ENCODE data around the gene ZNF512B.

Gene ZNF512B

GRCh38 chr20:63982937-63983336, 13.2 kb upstream of the ZNF512B start:
- TF ChIP-seq CTCF (IDR thresholded peaks at IDR 0.05; ENCODE audit: low read depth, low read length) (no peak), EZH2phosphoT487 (IDR thresholded peaks at IDR 0.05; ENCODE audit: low read depth) (no peak)
- Histone ChIP-seq H3K4me1 (ENCODE audit: low read length) (peaks cover 22% of the 10 kb centered on the region), H3K27me3 (ENCODE audit: low read depth, low read length) (no peaks in the 10 kb centered on the region), H3K27ac (ENCODE audit: low read length) (no peak overlapping the region), H4K20me1 (ENCODE audit: insufficient read depth, low read length) (peaks cover 7% of the 10 kb centered on the region; the same call in 1 of the 2 replicates), H3K9me3 (ENCODE audit: insufficient read depth, low read length) (no peaks in the 10 kb centered on the region), H2AFZ (ENCODE audit: low read depth, low read length) (no peak overlapping the region), H3K4me2 (ENCODE audit: low read length) (no peak overlapping the region), H3K9ac (ENCODE audit: low read length) (no peak overlapping the region), H3K79me2 (ENCODE audit: low read length) (peaks cover 51% of the 10 kb centered on the region), H3K4me3 (ENCODE audit: low read length) (no peak overlapping the region), H3K36me3 (replicated peaks; ENCODE audit: low read depth, low read length) (peaks cover 27% of the 10 kb centered on the region)

GRCh38 chr20:63980806-63981728, 11.3 kb upstream of the ZNF512B start, which contains the start of gene PRPF6:
TSS of gene PRPF6 (plus strand) at chr20:63981132. CDS start at chr20:63981246, 114 bp downstream.
- TF ChIP-seq EZH2phosphoT487 (IDR thresholded peaks at IDR 0.05; ENCODE audit: low read depth) = no peak
- TF ChIP-seq CTCF (IDR thresholded peaks at IDR 0.05; ENCODE audit: low read depth, low read length) = peak; percentile 88
- H3K4me3 ChIP-seq (ENCODE audit: low read length) = peak within 1 kb of the TSS; percentile 91
- H3K9ac ChIP-seq (ENCODE audit: low read length) = peak within 1 kb of the TSS; percentile 91
- H3K9me3 ChIP-seq (ENCODE audit: insufficient read depth, low read length) = no peaks in the 10 kb centered on the region
- peak within 1 kb of the TSS; percentile 99 for H3K4me2 ChIP-seq (ENCODE audit: low read length)
- peaks cover 10% of the 10 kb centered on the region; the same call in 1 of the 2 replicates for H4K20me1 ChIP-seq (ENCODE audit: insufficient read depth, low read length)
- peak within 1 kb of the TSS; percentile 64; the same call in 1 of the 2 replicates for H2AFZ ChIP-seq (ENCODE audit: low read depth, low read length)
- H3K79me2 ChIP-seq (ENCODE audit: low read length) = peaks cover 57% of the 10 kb centered on the region
- H3K4me1 ChIP-seq (ENCODE audit: low read length) = peaks cover 29% of the 10 kb centered on the region
- H3K27ac ChIP-seq (ENCODE audit: low read length) = peak within 1 kb of the TSS; percentile 93
- peaks cover 32% of the 10 kb centered on the region for H3K36me3 ChIP-seq (replicated peaks; ENCODE audit: low read depth, low read length)
- H3K27me3 ChIP-seq (ENCODE audit: low read depth, low read length) = no peaks in the 10 kb centered on the region

- peak overlapping the region; percentile 93 for H3K27ac ChIP-seq (ENCODE audit: low read length)
- H3K27me3 ChIP-seq (ENCODE audit: low read depth, low read length) = no peaks in the 10 kb centered on the region
- H3K9ac ChIP-seq (ENCODE audit: low read length) = peak overlapping the region; percentile 91
- H3K4me3 ChIP-seq (ENCODE audit: low read length) = peak overlapping the region; percentile 91
- H3K36me3 ChIP-seq (replicated peaks; ENCODE audit: low read depth, low read length) = peaks cover 27% of the 10 kb centered on the region
- H3K79me2 ChIP-seq (ENCODE audit: low read length) = peaks cover 57% of the 10 kb centered on the region
- peaks cover 10% of the 10 kb centered on the region; the same call in 1 of the 2 replicates for H4K20me1 ChIP-seq (ENCODE audit: insufficient read depth, low read length)
- peaks cover 29% of the 10 kb centered on the region for H3K4me1 ChIP-seq (ENCODE audit: low read length)
- TF ChIP-seq CTCF (IDR thresholded peaks at IDR 0.05; ENCODE audit: low read depth, low read length) (no peak), EZH2phosphoT487 (IDR thresholded peaks at IDR 0.05; ENCODE audit: low read depth) (no peak)
- H3K9me3 ChIP-seq (ENCODE audit: insufficient read depth, low read length) = no peaks in the 10 kb centered on the region
- peak overlapping the region; percentile 99 for H3K4me2 ChIP-seq (ENCODE audit: low read length)
- peak overlapping the region; percentile 43; the same call in 1 of the 2 replicates for H2AFZ ChIP-seq (ENCODE audit: low read depth, low read length)
Measured at GRCh38 chr20:63980317-63980805, 10.6 kb upstream of the ZNF512B start.

Data from OCI-LY3 (cell line).